CD4-positive, CD25-positive, alpha-beta regulatory T cell (primary cell): ENCODE data around the gene TRIO. TPM values are rescaled to one million over a fixed set of nuclear protein-coding genes. Genes with fewer than 3 reads are reported as not detected.

Source experiments
- ATAC-seq, 2 donors: fragments of 150-1000 bp; cut with Tn5 transposase; one replicate each; pipeline ENCODE4 v1.10.0; 2021; ENCODE audit warnings: low read depth in 2 of 2, moderate number of reproducible peaks in 2 of 2, moderate library complexity in 1 of 2
- DNase-seq, 3 donors: peaks; one replicate each; pipeline versions ENCODE4 v3.0.0 to v3.0.0-alpha.2; 2012 to 2022; ENCODE audit warnings: mixed read lengths in 1 of 3
- H3K27ac ChIP-seq: one replicate; pipeline ENCODE4 v1.7.0; 2013; ENCODE audit warnings: mild to moderate bottlenecking, low read length; ENCODE audit not compliant: insufficient read depth, poor library complexity, severe bottlenecking
- H3K27me3 ChIP-seq: one replicate; pipeline ENCODE4 v1.7.0; 2013; ENCODE audit warnings: low read length; ENCODE audit not compliant: control insufficient read depth, insufficient read depth
- H3K36me3 ChIP-seq: one replicate; pipeline ENCODE4 v1.7.0; 2013; ENCODE audit warnings: mild to moderate bottlenecking, low read length, moderate library complexity; ENCODE audit not compliant: control insufficient read depth, insufficient read depth
- H3K4me1 ChIP-seq: 2 replicates; pipeline ENCODE4 v1.7.0; 2013; ENCODE audit warnings: mild to moderate bottlenecking, low read length; ENCODE audit not compliant: insufficient read depth, control insufficient read depth, poor library complexity, severe bottlenecking
- H3K4me3 ChIP-seq: one replicate; pipeline ENCODE4 v1.7.0; 2013; ENCODE audit warnings: low read depth, mild to moderate bottlenecking, low read length, moderate library complexity
- H3K9me3 ChIP-seq, 2 experiments: 1 replicate in 1 of 2; 2 replicates in 1 of 2; pipeline ENCODE4 v1.7.0; 2013; ENCODE audit warnings: low read length in 2 of 2, mild to moderate bottlenecking in 1 of 2, moderate library complexity in 1 of 2; ENCODE audit not compliant: control insufficient read depth in 2 of 2
- H3K27ac Mint-ChIP-seq, 3 donors: one replicate each; pipeline ENCODE4 v1.8.0; 2020 to 2022; ENCODE audit warnings: mild to moderate bottlenecking in 3 of 3, mixed read lengths in 3 of 3, moderate library complexity in 2 of 3
- H3K27me3 Mint-ChIP-seq: one replicate; pipeline ENCODE4 v1.8.0; 2022; ENCODE audit warnings: mild to moderate bottlenecking, mixed read lengths
- H3K36me3 Mint-ChIP-seq: one replicate; pipeline ENCODE4 v1.8.0; 2020; ENCODE audit warnings: mixed read lengths
- H3K4me1 Mint-ChIP-seq, 4 donors: one replicate each; pipeline ENCODE4 v1.8.0; 2020 to 2022; ENCODE audit warnings: mixed read lengths in 4 of 4, mild to moderate bottlenecking in 1 of 4
- H3K4me3 Mint-ChIP-seq, 4 donors: one replicate each; pipeline ENCODE4 v1.8.0; 2020 to 2022; ENCODE audit warnings: mild to moderate bottlenecking in 4 of 4, mixed read lengths in 4 of 4, moderate library complexity in 3 of 4
- H3K9me3 Mint-ChIP-seq, 7 donors: one replicate each; pipeline ENCODE4 v1.8.0; 2020 to 2022; ENCODE audit warnings: mixed read lengths in 7 of 7, mild to moderate bottlenecking in 3 of 7, moderate library complexity in 2 of 7
- polyA plus RNA-seq, 4 donors: library from polyadenylated mRNA; unstranded; fragments of 300-500 nt; fragmentation: Illumina TruSeq; gene quantifications; one replicate each; pipeline ENCODE4 v1.2.3, GENCODE V29; 2021
- total RNA-seq: library from RNA; stranded (reverse); gene quantifications from one replicate; pipeline ENCODE4 v1.2.3, GENCODE V29; 2022

TRIO gene
- total and polyA plus RNA-seq, 5 donors from 2014 or later: 1.2 to 7.6 (median 1.8) TPM

DNA sequence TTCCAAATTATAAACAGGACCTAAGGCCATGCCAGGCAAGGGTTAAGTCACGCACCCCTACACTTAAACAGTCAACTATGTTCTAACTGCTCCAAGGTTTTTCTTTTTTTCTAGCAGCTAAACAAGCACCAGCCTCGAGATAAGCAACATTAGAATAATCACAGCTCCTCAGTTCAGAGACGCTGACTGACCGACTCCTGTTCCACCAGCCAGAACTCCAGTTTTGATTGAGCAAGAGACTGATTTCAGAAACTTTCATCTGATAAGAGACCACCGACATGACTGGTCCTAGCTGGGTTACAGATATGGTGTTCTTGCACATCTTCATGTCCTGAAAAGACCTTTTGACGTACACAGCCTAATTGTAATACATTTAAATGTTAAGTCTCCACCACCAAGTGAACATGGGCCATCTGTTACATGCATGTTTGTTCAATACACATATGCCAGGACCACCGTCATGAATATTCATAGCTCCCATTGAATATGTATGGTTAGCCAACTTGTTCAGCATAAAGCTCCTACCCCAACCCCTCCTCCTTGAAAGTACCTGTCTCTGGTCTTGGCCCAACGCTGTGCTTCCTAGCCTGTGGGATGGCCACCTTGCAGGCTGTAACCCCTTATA, 414.8 kb downstream of the TRIO start:
- peaks cover 0 to 20% (median 9%) of the 10 kb centered on the region in 4 donors for H3K4me1 Mint-ChIP-seq
- H3K27me3 Mint-ChIP-seq: peaks cover 8% of the 10 kb centered on the region

More for the DNA sequence above, 414.8 kb downstream of the TRIO start:
- ATAC-seq (no peak), DNase-seq (no peak)
- H3K27ac Mint-ChIP-seq: no peak overlapping the region
- Histone ChIP-seq H3K27ac (no peak overlapping the region), H3K27me3 (peaks cover 3% of the 10 kb centered on the region), H3K4me3 (no peak overlapping the region), H3K36me3 (no peaks in the 10 kb centered on the region), H3K4me1 (peaks cover 11% of the 10 kb centered on the region), H3K9me3 (peaks cover 0 to 1% of the 10 kb centered on the region in 2 experiments)
- H3K4me3 Mint-ChIP-seq: no peak overlapping the region
- H3K9me3 Mint-ChIP-seq: peaks cover 0 to 2% (median 0%) of the 10 kb centered on the region in 7 donors
- no peaks in the 10 kb centered on the region for H3K36me3 Mint-ChIP-seq

Other genes starting within 250 kb of the TRIO start
- not detected for gene DNAH5, start 198.7 kb upstream of the TRIO start, total RNA-seq
- not detected for gene DNAH5, start 198.7 kb upstream of the TRIO start, polyA plus RNA-seq